Stimulated activated CD4-positive, alpha-beta T cell treated with anti-CD3 and anti-CD28 coated beads, Interleukin-1b, Interleukin-23, amount 100 ng/mL, for 4 hours (primary cell): ENCODE data around the gene DDA1.
A peak's percentile ranks its signal among the peaks of the same experiment; 100 is the strongest.
"Not testable (repeated sequence)": the region's sequence is repeated elsewhere in the genome, so short reads cannot be mapped to it uniquely, and the experiment has no call there.

Experiments used
- DNase-seq, 2 donors: peaks; one replicate each; pipeline ENCODE4 v3.0.0-alpha.2; 2020; ENCODE audit warnings: low read depth in 2 of 2

Gene DDA1

DNA sequence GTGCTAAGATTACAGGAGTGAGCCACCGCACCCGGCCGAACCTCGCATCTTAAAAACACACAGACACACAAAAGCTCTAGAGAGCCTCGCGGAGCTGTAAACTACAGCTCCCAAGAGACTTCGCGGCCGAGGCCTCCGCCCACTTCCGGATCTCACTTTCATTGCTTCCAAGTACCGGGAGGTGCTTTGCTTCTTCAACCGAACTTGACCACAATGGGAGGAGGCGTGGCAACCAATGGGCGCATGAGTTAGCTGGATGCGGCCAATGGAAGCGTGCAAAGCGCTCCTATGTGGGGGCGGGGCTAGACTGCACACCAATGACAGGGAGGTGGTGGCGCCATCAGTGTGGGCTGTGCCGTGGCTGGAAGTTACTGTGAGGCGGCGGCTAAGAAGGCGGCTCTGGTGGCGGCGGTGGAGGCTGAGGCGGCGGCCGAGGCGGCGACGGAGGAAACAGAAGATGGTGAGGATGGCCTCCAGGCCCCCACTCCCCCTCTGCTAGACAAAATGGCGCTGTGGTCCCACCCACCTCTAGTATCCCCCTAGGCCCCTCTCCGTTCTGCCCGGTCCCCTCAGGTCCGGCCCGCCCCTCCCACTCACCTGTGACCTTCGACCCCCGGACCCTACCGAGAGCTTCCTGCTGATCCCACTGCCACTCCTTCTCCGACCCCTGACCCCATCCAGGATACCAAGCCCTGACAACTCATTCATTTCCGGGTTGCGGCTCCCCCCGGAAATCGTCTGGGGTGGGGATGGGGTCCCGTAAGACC, at the start of gene DDA1:
Gene DDA1, plus strand, starts transcription at position 366 of the 767 bp plus-strand sequence. Its CDS starts 92 bp downstream, at position 458.
- peak; percentile 89 to 96 for DNase-seq

GRCh38 chr19:17259934-17260333, 49.4 kb upstream of the DDA1 start:
- DNase-seq = no peak

- peak; percentile 88 to 89 for DNase-seq
Measured at GRCh38 chr19:17260842-17261325, 48.5 kb upstream of the DDA1 start.

DNA sequence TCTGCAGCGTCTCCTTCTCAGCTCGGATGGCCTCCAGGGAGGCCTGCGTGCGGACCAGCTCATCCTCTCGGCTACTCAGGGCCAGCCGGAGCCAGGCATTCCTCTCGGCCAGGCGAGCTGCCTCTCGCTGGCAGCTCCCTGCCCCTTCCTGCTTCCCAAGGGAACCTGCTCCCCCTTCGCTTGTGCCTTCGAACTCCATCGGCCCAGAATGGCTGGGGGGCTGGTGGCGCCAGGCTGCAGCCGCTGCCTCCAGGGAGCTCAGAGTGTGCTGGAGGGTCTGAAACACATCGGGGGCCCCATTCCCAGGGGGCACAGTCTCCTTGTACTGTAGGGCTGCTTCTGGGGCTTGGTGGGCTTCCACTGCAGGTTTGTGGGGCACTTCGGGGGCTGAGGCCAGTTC, 46.8 kb upstream of the DDA1 start:
- no peak for DNase-seq

- no peak for DNase-seq
Measured at GRCh38 chr19:17263712-17264640, 45.4 kb upstream of the DDA1 start.

- no peak for DNase-seq
Measured at GRCh38 chr19:17264641-17264979, 44.8 kb upstream of the DDA1 start, which contains the start of gene USHBP1. Gene USHBP1 (minus strand): TSS chr19:17264745. CDS start chr19:17264299, 446 bp downstream.

DNA sequence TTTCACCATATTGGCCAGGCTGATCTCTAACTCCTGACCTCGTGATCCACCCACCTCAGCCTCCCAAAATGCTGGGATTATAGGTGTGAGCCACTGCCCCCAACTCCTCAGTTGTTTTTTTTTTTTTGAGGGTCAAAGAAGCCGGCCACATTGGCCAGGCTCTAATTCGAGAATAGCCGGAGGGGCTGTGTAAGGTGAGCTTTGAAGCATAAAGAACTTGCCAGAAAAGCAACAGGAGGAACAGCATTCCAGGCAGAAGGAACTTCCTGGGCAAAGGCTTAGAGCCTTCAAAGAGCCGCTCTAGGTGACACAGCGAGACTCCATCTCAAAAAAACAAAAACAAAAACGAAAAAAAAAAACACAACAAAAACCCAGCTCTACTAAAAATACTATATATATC, 43.3 kb upstream of the DDA1 start:
- no peak for DNase-seq

DNA sequence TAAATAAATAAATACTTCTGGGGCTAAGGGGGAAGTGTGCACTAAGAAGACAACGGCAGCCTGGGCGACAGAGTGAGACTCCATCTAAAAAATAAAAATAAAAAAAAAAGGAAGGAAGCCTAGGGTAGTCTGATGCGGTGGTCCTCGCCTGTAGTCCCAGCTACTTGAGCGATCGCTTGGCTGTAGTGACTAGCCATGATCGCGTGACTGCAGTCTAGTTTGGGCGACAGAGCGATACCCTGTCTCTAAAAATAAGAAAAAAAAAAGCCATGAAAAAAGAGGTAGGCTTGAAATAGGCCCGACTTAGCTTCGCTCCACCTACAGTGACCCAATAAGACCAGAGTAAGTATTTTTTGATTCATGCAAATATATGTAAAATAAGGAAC, 42.8 kb upstream of the DDA1 start:
- DNase-seq = no peak

DNA sequence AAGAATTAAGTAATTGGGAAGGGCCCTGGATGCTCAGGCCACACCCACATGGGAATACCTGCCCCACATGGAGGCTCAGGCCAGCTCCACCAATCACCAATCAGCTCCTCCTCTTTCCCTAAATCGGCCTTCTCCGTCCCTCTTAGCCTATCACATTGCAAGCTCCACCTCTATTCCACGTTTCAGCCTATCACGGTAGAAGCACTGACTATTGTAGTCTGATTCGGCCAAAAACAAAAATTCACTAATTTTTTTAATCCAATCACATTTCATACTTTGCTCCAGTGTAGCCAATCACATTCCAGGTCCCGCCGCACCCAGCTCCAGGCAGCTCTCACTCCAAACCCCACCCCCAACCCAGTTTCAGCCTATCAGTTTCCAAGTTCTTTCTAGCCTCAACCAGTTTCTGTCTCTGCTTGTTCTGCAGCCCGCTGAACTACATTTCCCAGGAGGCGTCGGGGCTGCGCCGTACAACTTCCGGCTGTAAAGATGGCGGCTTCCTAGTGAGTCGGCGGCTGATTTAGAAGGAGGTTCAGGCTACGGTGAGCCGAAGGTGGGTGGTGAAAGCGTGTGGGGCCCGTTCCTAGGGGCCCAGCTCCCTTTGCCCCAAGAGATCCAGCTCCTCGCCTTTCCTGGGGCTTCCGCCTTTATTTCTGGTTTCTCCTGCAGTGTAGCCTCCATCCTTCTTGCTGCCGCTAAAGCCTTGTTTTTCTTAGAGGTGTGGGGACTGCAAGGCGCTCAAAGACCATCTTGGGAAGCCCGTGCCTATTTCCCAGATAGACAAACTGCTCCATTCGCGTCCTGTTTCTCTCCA, 42.2 kb upstream of the DDA1 start, which contains the start of gene BABAM1:
Gene BABAM1, plus strand, starts transcription at position 469 of the 814 bp plus-strand sequence. CDS start 1,364 bp downstream, outside the sequence.
- DNase-seq = peak; percentile 78 to 90

GRCh38 chr19:17268754-17269153, 40.6 kb upstream of the DDA1 start:
- DNase-seq = no peak

GRCh38 chr19:17274892-17275291, 34.5 kb upstream of the DDA1 start:
- DNase-seq = not testable (repeated sequence)

- DNase-seq = no peak
Measured at GRCh38 chr19:17275441-17276175, 33.8 kb upstream of the DDA1 start.

DNA sequence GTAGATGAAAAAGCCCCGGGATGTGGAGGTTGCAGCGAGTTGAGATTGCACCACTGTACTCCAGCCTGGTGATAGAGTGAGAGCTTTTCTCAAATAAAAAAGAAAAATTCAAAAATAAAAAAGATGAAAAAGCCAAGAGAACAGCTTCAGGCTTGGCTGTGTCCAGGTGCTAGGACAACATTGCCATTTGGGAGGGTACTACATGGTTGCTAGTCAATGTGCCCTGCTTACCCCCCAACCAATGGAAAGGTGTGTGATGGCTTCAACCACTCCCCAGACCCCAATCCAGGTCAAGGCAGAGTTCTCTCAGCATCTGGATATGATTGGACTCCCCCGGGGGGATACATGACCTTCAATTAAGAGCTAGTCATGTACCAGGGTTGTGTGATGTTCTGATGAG, 29.9 kb upstream of the DDA1 start:
- DNase-seq = no peak

DNA sequence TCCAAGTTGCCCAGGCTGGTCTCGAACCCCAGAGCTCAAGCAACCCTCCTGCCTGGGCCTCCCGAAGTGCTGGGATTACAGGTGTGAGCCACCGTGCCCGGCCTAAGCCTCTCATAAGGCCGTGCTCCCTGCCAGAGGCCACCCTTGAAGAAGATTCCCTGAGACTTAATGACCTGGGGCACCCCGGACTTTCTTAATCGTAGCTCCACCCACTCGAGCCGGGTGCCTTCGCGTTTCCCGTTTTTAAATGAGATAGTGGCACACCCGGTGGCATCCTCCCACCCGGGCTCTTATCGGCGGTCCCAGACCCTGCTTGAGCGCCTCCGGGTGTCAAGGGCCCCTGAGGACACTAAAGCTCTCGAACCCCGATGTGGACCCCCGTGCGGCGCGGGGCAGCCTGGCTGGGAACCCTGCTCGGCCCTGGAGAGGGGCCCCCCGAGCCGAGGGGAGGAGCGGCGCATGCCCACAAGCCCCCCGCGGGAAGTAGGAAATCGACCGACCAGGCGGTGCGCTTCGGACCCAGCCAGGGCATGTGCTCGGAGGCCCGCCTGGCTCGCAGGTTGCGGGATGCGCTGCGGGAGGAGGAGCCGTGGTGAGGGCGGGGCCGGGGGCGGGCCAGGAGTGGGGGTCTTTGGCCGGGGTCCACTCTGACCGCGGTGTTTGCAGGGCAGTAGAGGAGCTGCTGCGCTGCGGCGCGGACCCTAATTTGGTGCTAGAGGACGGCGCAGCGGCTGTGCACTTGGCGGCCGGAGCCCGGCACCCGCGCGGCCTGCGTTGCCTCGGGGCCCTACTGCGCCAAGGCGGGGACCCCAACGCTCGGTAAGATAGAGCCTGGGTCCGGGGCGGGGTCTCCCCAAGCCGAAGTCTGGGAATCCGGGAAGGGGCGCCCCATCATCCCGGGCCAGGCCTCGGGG, 27.7 kb upstream of the DDA1 start, which contains the start of gene ANKLE1:
Gene ANKLE1, plus strand, starts transcription at position 511 of the 914 bp plus-strand sequence. Its CDS starts 20 bp downstream, at position 531.
- DNase-seq = peak in 1 of 2 donors; percentile 50

DNA sequence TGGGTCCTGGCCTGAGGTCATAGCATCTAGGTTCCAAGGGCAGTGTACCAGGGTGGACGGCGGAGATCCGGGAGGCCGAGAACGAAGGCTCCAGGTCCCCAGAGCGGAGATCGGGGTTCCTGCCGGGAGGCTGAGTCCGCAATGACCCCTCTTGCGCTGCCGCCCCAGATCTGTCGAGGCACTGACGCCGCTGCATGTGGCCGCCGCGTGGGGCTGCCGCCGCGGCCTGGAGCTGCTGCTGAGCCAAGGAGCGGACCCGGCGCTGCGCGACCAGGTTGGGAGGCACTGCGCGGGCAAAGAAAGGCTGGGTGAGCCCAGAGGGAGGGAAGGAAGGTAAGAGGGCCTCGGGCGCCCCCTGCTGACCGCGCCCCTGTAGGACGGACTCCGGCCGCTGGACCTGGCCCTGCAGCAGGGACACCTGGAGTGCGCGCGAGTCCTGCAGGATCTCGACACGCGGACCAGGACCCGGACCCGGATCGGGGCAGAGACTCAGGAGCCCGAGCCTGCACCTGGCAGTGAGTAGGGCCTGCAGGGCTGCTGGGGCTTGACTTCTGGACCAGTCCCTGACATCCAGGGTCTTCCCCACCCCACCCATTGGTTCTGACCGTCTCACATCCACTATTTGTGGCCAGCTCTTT, 26.8 kb upstream of the DDA1 start:
- peak; percentile 71 to 76 for DNase-seq

- DNase-seq = no peak
Measured at GRCh38 chr19:17283504-17283996, 25.8 kb upstream of the DDA1 start.

- DNase-seq = no peak
Measured at GRCh38 chr19:17285415-17286135, 23.8 kb upstream of the DDA1 start.

GRCh38 chr19:17286263-17286662, 23.1 kb upstream of the DDA1 start:
- no peak for DNase-seq
